Activated naive CD8-positive, alpha-beta T cell treated with anti-CD3 and anti-CD28 coated beads for 36 hours (primary cell): ENCODE measurements around the gene SPATA22. TPM values are rescaled to one million over a fixed set of nuclear protein-coding genes. Genes with fewer than 3 reads are reported as not detected.
"Not testable (repeated sequence)": the region's sequence is repeated elsewhere in the genome, so short reads cannot be mapped to it uniquely, and the experiment has no call there.

ENCODE experiments used
- DNase-seq: peaks from one replicate; pipeline ENCODE4 v3.0.0; 2021
- H3K27ac Mint-ChIP-seq: one replicate; pipeline ENCODE4 v1.8.0; 2022; ENCODE audit warnings: mild to moderate bottlenecking, moderate library complexity, mixed read lengths
- H3K27me3 Mint-ChIP-seq: one replicate; pipeline ENCODE4 v1.8.0; 2022; ENCODE audit warnings: mild to moderate bottlenecking, mixed read lengths
- H3K36me3 Mint-ChIP-seq: one replicate; pipeline ENCODE4 v1.8.0; 2021; ENCODE audit warnings: mild to moderate bottlenecking, mixed read lengths
- H3K4me1 Mint-ChIP-seq: one replicate; pipeline ENCODE4 v1.8.0; 2021; ENCODE audit warnings: mixed read lengths
- H3K4me3 Mint-ChIP-seq: one replicate; pipeline ENCODE4 v1.8.0; 2022; ENCODE audit warnings: mild to moderate bottlenecking, moderate library complexity, mixed read lengths
- H3K9me3 Mint-ChIP-seq: one replicate; pipeline ENCODE4 v1.8.0; 2022; ENCODE audit warnings: mixed read lengths
- total RNA-seq, 2 experiments: library from RNA; stranded (reverse); gene quantifications; one replicate each; pipeline ENCODE4 v1.2.3, GENCODE V29; 2021

Gene SPATA22
- total RNA-seq, 2 experiments from 2014 or later = 0.16 TPM; not detected in 1

- H3K4me1 Mint-ChIP-seq, H3K4me3 Mint-ChIP-seq, H3K36me3 Mint-ChIP-seq, H3K27ac Mint-ChIP-seq, H3K9me3 Mint-ChIP-seq: not testable (repeated sequence)
- H3K27me3 Mint-ChIP-seq = peaks cover 31% of the 10 kb centered on the region
- peak; percentile 3 for DNase-seq
Measured at GRCh38 chr17:3433215-3433614, 38.4 kb downstream of the SPATA22 start.

GRCh38 chr17:3418222-3418621 lies 53.4 kb downstream of the SPATA22 start:
- Mint-ChIP-seq H3K36me3 (no peaks in the 10 kb centered on the region), H3K27ac (no peak overlapping the region), H3K4me3 (no peak overlapping the region), H3K27me3 (peaks cover 18% of the 10 kb centered on the region), H3K4me1 (no peaks in the 10 kb centered on the region), H3K9me3 (peaks cover 3% of the 10 kb centered on the region)
- DNase-seq = no peak

GRCh38 chr17:3415610-3416009 lies 56.0 kb downstream of the SPATA22 start:
- Mint-ChIP-seq H3K4me1 (peaks cover 2% of the 10 kb centered on the region), H3K27me3 (peaks cover 29% of the 10 kb centered on the region), H3K9me3 (peaks cover 3% of the 10 kb centered on the region), H3K27ac (no peak overlapping the region), H3K36me3 (no peaks in the 10 kb centered on the region), H3K4me3 (no peak overlapping the region)
- no peak for DNase-seq

GRCh38 chr17:3412216-3412615 lies 59.4 kb downstream of the SPATA22 start:
- not testable (repeated sequence) for DNase-seq, H3K4me1 Mint-ChIP-seq, H3K27ac Mint-ChIP-seq, H3K36me3 Mint-ChIP-seq, H3K4me3 Mint-ChIP-seq
- H3K27me3 Mint-ChIP-seq = peaks cover 41% of the 10 kb centered on the region
- peaks cover 11% of the 10 kb centered on the region for H3K9me3 Mint-ChIP-seq

- Mint-ChIP-seq H3K27me3 (peaks cover 44% of the 10 kb centered on the region), H3K9me3 (peaks cover 19% of the 10 kb centered on the region), H3K36me3 (no peaks in the 10 kb centered on the region), H3K27ac (no peak within 1 kb of the TSS), H3K4me1 (peaks cover 2% of the 10 kb centered on the region), H3K4me3 (no peak within 1 kb of the TSS)
- no peak for DNase-seq
Measured at GRCh38 chr17:3411070-3411469, 60.5 kb downstream of the SPATA22 start, which contains the start of gene OR3A3. OR3A3 (plus strand) TSS chr17:3411370.

GRCh38 chr17:3403856-3404255 lies 67.8 kb downstream of the SPATA22 start:
- H3K4me1 Mint-ChIP-seq, H3K4me3 Mint-ChIP-seq, H3K27ac Mint-ChIP-seq, H3K36me3 Mint-ChIP-seq, DNase-seq: not testable (repeated sequence)
- H3K9me3 Mint-ChIP-seq = peaks cover 16% of the 10 kb centered on the region
- H3K27me3 Mint-ChIP-seq = peaks cover 18% of the 10 kb centered on the region

GRCh38 chr17:3401786-3402185 lies 69.8 kb downstream of the SPATA22 start:
- H3K27me3 Mint-ChIP-seq = peaks cover 15% of the 10 kb centered on the region
- DNase-seq = no peak

GRCh38 chr17:3400055-3400454 lies 71.6 kb downstream of the SPATA22 start:
- no peak overlapping the region for H3K27ac Mint-ChIP-seq
- no peak for DNase-seq

More at GRCh38 chr17:3401786-3402185, 69.8 kb downstream of the SPATA22 start:
- Mint-ChIP-seq H3K27ac (no peak overlapping the region), H3K4me1 (no peaks in the 10 kb centered on the region), H3K9me3 (peaks cover 7% of the 10 kb centered on the region), H3K36me3 (no peaks in the 10 kb centered on the region), H3K4me3 (no peak overlapping the region)

GRCh38 chr17:3398310-3398709 lies 73.3 kb downstream of the SPATA22 start, which contains the start of gene OR1E1:
OR1E1 (minus strand) TSS chr17:3398410; CDS start chr17:3398410, 0 bp downstream.
- Mint-ChIP-seq H3K36me3 (no peaks in the 10 kb centered on the region), H3K9me3 (no peaks in the 10 kb centered on the region), H3K27me3 (peaks cover 17% of the 10 kb centered on the region), H3K4me3 (no peak within 1 kb of the TSS), H3K27ac (no peak within 1 kb of the TSS), H3K4me1 (no peaks in the 10 kb centered on the region)
- no peak for DNase-seq

More at GRCh38 chr17:3400055-3400454, 71.6 kb downstream of the SPATA22 start:
- no peaks in the 10 kb centered on the region for H3K9me3 Mint-ChIP-seq
- H3K4me3 Mint-ChIP-seq = no peak overlapping the region
- no peaks in the 10 kb centered on the region for H3K36me3 Mint-ChIP-seq
- peaks cover 12% of the 10 kb centered on the region for H3K27me3 Mint-ChIP-seq
- H3K4me1 Mint-ChIP-seq = no peaks in the 10 kb centered on the region

GRCh38 chr17:3397801-3398200 lies 73.8 kb downstream of the SPATA22 start:
- H3K9me3 Mint-ChIP-seq, H3K36me3 Mint-ChIP-seq, H3K27ac Mint-ChIP-seq, H3K4me3 Mint-ChIP-seq, DNase-seq, H3K4me1 Mint-ChIP-seq: not testable (repeated sequence)
- H3K27me3 Mint-ChIP-seq = peaks cover 17% of the 10 kb centered on the region

Other genes with a start within 250 kb of the SPATA22 start
- under 1 TPM; 0.74 to 0.99 TPM for gene OR3A1, start 173.5 kb downstream of the SPATA22 start, total RNA-seq
- 1 to 10 TPM; 7.2 to 8.3 TPM for gene OR3A2, start 85.5 kb downstream of the SPATA22 start, total RNA-seq
- gene OR1E1, start 73.4 kb downstream of the SPATA22 start, total RNA-seq = not detected
- gene OR3A3, start 60.4 kb downstream of the SPATA22 start, total RNA-seq = not detected
- not detected for gene OR1E2, start 38.0 kb downstream of the SPATA22 start, total RNA-seq
- not detected for gene ASPA, start 4.2 kb upstream of the SPATA22 start, total RNA-seq
- under 1 TPM; 0.47 to 0.64 TPM for gene TRPV3, start 86.0 kb upstream of the SPATA22 start, total RNA-seq
- gene TRPV1, start 137.6 kb upstream of the SPATA22 start, total RNA-seq = 1 to 10 TPM; 1.4 TPM
- 10 to 100 TPM; 11.9 to 12.3 TPM for gene SHPK, start 164.4 kb upstream of the SPATA22 start, total RNA-seq
- 10 to 100 TPM; 10.6 to 11.0 TPM for gene CTNS, start 164.9 kb upstream of the SPATA22 start, total RNA-seq
- gene TAX1BP3, start 196.8 kb upstream of the SPATA22 start, total RNA-seq = 10 to 100 TPM; 12.3 to 13.6 TPM
- gene EMC6, start 197.0 kb upstream of the SPATA22 start, total RNA-seq = 10 to 100 TPM; 83.6 to 85.8 TPM
- gene P2RX5, start 224.3 kb upstream of the SPATA22 start, total RNA-seq = 10 to 100 TPM; 32.0 to 38.7 TPM